GM12865 (cell line): ENCODE data around the gene TTC28.

Experiments used
- DNase-seq: peaks from one replicate; pipeline ENCODE4 v3.0.0; 2010; ENCODE audit warnings: low read depth
- H3K4me3 ChIP-seq: 2 replicates; pipeline ENCODE4 v1.5.1; 2011; ENCODE audit warnings: mild to moderate bottlenecking, low read depth, low read length, control low read depth
- CTCF ChIP-seq: IDR thresholded peaks from 2 replicates; pipeline ENCODE4 v1.5.1; 2011; ENCODE audit warnings: low read length, control low read depth, low read depth, inconsistent platforms; ENCODE audit not compliant: insufficient read depth; ENCODE audit errors: missing control alignments

The TTC28 gene

GRCh38 chr22:27952779-27953178 is 726.9 kb downstream of the TTC28 start:
- DNase-seq, result no peak
- TF ChIP-seq CTCF, result no peak
- H3K4me3 ChIP-seq, result no peak overlapping the region

GRCh38 chr22:27952091-27952490 is 727.5 kb downstream of the TTC28 start:
- no peak overlapping the region for H3K4me3 ChIP-seq

GRCh38 chr22:27949421-27949820 is 730.2 kb downstream of the TTC28 start:
- no peak for DNase-seq
- no peak for TF ChIP-seq CTCF
- no peak overlapping the region for H3K4me3 ChIP-seq

More at GRCh38 chr22:27952091-27952490, 727.5 kb downstream of the TTC28 start:
- no peak for DNase-seq
- no peak for TF ChIP-seq CTCF

GRCh38 chr22:27948569-27948968 is 731.1 kb downstream of the TTC28 start:
- no peak overlapping the region for H3K4me3 ChIP-seq
- no peak for TF ChIP-seq CTCF
- DNase-seq, result no peak

- DNase-seq, result no peak
- H3K4me3 ChIP-seq, result no peak overlapping the region
- no peak for TF ChIP-seq CTCF
Observed at GRCh38 chr22:27947448-27947847, 732.2 kb downstream of the TTC28 start.

- no peak overlapping the region for H3K4me3 ChIP-seq
- no peak for TF ChIP-seq CTCF
- no peak for DNase-seq
Observed at GRCh38 chr22:27941143-27941542, 738.5 kb downstream of the TTC28 start.

GRCh38 chr22:27937453-27937852 is 742.2 kb downstream of the TTC28 start:
- no peak for TF ChIP-seq CTCF
- no peak for DNase-seq
- H3K4me3 ChIP-seq, result no peak overlapping the region
